ENCODE results near the gene NME3.

NME3 gene

DNA sequence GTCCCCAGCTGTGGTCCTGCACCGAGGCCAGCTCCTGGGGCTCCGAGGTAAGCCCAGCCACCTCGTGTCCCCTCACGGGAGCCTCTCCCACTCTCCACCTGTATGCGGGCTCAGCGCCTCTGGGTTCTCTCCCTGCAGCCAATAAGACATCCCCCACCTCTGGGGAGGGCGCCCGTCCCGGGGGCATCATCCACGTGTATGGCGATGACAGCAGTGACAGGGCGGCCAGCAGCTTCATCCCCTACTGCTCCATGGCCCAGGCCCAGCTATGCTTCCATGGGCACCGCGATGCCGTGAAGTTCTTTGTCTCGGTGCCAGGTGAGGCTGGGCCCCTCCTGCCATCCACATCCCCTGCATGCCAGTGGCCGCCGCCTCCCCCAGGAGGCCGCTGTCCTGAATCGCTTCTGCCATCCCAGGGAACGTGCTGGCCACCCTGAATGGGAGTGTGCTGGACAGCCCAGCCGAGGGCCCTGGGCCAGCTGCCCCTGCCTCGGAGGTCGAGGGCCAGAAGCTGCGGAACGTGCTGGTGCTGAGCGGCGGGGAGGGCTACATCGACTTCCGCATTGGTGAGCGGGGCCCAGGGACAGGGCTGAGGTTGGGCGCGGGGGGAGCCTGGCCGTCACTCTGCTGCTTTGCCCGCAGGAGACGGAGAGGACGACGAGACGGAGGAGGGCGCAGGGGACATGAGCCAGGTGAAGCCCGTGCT lies 3.1 kb downstream of the NME3 start:
- no peak for DNase-seq

DNA sequence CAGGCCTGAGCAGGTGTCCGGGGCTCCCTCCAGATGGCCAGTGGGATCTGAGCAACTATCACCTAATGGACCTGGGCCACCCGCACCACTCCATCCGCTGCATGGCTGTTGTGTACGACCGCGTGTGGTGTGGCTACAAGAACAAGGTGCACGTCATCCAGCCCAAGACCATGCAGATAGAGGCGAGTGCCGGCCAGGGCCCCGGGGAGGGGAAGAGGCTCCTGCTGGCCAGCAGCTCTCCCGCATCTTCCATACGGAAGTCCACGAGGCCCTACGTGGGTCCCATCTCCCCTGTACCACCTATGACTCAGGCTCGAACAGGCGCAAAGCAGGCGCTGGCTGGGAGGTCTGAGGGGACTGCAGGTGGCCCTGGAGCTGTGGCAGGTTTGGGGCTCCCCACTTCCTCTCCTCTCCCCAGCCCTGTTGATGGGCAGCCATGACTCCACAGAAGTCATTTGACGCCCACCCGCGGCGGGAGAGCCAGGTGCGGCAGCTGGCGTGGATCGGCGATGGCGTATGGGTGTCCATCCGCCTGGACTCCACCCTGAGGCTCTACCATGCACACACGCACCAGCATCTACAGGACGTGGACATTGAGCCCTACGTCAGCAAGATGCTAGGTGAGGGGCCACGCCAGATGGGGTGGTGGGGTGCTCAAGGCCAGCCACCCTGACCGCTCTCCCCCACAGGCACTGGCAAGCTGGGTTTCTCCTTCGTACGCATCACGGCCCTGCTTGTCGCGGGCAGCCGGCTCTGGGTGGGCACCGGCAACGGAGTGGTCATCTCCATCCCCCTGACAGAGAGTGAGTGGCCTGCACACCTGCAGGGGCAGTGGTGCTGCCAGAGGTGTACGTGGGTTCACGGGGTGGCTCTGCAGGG lies 4.0 kb downstream of the NME3 start:
- DNase-seq = no peak

DNA sequence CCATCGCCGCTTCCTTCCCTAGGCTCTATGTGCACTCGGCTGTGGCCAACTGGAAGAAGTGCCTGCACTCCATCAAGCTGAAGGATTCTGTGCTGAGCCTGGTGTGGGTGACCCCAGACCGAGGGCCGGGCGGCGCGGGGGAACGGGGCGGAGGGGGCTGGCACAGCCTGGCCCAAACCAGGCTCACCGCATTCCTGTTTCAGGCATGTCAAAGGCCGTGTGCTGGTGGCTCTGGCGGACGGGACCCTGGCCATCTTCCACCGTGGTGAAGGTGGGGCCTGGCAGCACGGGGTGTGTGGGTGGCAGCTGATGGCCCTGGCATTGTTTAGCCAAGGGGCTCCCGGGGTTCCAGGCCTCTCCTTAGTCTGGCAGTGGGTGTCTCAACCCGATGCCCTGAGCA lies 4.6 kb downstream of the NME3 start:
- DNase-seq = no peak

DNA sequence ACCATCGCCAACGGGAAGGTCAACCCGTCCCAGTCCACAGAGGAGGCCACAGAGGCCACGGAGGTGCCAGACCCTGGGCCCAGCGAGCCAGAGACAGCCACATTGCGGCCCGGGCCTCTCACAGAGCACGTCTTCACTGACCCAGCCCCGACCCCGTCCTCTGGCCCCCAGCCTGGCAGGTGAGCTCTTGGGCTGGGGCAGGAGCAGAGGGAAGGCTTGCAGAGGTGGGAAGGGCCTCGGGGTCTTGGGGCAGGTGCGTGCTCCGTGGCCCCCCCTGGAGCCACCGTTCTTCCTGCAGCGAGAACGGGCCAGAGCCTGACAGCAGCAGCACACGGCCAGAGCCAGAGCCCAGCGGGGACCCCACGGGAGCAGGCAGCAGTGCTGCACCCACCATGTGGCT lies 5.1 kb downstream of the NME3 start:
- DNase-seq = no peak

DNA sequence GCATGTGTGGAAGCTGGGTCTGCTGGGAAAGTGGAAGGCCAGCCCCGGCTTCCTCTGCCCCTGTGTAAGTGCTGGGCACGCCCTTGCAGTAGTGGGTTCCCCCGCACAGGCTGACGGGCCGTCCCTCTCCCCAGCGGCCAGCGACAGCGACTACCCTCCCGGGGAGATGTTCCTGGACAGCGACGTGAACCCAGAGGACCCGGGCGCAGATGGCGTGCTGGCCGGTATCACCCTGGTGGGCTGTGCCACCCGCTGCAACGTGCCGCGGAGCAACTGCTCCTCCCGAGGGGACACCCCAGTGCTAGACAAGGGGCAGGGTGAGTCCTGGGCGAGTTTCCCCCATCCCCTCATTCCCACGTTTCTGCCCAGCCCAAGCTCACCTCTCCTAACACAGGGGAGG lies 5.5 kb downstream of the NME3 start:
- no peak for DNase-seq

DNA sequence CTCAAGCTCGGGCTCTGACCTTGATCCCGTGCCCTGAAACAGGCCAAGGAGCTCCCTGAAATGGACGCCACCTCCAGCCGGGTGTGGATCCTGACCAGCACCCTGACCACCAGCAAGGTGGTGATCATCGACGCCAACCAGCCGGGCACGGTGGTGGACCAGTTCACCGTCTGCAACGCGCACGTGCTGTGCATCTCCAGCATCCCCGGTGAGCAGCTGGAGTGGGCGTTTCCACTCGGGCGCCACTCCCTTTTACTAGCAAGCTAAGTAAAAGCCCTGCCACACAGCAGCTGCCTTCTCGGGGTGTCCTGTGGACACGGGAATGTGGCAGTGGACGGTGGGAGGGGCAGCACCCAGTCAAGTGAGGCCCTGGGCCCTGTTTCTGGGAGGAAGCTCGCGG lies 6.4 kb downstream of the NME3 start:
- no peak for DNase-seq

DNA sequence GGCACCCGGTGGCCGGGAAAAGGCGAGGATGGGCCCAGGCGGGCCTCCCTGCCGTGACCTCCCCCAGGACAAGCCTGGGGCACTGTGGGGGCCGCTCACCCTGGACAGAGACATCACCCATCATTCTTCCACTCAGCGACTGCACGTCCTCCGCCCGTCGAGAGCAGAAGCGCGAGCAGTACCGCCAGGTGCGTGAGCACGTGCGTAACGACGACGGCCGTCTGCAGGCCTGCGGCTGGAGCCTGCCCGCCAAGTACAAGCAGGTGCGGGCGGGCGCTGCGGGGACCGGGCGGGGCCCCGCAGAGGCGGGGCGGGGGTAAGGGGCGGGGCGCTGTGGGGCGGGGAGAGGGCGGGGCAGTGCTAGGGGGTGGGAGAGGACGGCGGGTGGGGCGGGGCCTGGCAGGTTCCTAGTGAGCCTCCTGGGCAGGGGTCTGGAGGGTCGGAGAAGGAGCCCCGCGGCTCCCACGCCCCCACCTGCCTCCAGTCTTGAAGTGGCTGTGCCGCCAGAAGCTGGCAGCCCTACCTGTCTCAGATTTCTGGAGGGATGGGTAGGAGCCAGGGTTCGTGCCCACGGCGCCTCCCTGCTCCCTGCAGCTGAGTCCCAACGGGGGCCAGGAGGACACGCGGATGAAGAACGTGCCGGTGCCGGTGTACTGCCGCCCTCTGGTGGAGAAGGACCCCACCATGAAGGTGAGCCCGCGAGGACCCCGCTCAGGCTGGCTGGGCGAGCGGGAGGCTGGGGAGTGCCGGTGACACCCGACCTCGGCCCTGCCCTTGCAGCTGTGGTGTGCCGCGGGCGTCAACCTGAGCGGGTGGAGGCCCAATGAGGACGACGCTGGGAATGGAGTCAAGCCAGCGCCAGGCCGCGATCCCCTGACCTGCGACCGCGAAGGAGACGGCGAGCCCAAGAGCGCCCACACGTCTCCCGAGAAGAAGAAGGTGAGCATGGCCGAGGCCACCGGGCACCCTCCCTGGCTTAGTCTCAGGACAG lies 7.5 kb downstream of the NME3 start:
- DNase-seq = no peak

DNA sequence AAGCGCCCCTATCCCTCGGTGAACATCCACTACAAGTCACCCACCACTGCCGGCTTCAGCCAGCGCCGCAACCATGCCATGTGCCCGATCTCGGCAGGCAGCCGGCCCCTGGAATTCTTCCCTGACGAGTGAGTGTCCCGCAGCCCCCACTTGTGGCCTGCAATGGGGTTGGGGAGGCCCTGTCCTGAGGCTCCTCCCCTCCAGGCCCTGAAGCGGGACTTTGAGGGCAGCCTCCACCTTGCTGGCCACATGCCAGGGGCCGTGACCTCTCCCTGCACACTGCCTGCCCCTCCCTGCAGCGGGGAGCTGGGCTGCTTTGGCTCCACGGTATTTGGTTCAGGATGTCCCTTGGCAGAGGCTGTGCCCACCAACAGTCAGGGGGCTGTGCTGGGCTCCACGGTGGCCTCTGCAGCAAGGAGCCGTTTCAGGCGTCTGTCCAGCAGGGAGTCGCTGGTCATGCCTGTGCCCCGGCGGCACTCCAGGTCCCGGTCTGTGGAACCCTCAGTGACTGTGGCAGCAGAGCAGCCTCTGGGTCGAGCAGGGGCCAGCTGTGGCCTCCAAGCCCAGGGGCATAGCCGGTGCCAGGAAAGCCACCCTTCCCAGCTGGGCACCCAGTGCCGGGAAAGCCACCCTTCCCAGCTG lies 8.3 kb downstream of the NME3 start:
- DNase-seq = no peak

DNA sequence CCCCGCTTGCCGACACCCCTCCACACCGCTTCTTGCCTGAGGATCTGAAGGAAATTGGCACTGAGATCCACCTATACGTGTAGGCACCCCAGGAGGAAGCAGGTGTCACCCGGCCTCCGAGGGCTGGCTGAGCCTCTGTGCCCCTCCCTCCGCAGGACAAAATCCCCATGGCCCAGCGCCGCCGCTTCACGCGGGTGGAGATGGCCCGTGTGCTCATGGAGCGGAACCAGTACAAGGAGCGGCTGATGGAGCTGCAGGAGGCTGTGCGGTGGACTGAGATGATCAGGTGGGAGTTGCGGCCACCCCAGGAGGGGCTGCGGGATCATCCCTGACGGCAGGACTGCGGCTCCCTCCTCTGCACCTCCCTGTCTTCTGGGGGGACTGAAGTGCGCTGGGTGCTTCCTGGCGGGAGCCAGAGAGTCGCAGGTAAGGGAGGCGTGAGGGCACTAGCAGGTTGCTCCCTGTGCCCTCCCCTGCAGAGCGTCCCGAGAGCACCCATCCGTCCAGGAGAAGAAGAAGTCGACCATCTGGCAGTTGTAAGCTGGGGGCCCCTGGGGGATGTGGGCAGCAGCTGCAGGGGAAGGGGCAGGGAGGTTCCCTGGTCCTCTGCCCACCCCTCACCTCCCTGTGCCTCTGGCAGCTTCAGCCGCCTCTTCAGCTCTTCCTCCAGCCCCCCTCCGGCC lies 9.0 kb downstream of the NME3 start:
- no peak for DNase-seq

DNA sequence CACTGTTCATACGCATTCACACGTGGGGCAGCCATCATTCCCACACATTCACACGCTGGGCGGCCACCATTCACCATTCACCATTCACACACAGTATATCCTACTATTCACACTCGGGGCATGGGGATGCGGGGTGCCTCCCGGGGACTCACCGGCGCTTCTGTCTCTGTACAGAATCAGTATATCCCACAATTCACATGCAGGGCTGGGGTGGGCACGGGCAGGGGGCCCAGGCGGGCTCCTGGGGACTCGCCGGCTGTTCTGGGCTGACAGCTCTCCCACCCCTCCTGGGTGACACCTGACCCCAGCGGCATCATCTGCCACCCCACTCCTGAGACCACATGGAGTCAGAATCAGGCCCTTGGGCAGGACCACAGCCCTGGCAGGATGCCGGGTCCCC lies 9.6 kb downstream of the NME3 start:
- no peak for DNase-seq

DNA sequence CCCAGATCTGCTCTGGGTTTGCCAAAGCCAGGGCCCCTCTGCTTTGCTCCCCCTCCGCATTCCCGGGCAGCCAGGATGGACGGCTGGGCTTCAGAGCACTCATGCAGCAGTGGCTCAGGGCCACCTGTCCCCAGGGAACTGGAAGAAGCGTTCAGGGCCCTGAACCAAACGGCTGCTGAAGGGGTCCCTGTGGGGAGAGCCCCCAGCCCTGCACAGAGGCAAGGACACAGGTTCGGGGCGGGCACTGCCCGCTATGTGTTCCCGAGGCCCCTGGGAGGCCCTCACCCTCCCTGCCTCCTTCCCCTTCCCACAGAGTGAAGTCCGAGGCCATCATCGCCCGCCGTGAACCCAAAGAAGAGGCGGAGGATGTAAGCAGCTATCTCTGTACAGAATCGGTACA lies 10.4 kb downstream of the NME3 start:
- DNase-seq = no peak

DNA sequence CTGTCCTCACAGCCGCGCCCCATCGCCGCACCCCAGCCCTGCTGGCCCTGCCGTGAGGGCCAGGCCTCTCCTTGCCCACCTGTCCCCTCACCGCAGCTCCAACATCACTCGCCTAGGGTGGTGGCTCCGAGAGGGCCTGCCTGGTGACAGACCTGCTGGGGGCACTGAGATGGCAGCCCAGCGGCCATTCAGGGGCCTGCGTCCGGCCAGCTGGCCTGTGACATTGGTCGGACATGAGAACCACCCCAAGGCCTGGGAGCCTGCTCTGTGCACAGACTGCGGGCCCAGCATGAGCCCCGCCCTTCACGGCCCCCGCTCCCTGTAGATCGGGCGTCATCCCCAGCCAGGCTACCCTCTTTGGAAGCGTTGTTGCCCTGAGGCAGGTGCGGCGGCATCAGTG lies 11.8 kb downstream of the NME3 start:
- DNase-seq = no peak

DNA sequence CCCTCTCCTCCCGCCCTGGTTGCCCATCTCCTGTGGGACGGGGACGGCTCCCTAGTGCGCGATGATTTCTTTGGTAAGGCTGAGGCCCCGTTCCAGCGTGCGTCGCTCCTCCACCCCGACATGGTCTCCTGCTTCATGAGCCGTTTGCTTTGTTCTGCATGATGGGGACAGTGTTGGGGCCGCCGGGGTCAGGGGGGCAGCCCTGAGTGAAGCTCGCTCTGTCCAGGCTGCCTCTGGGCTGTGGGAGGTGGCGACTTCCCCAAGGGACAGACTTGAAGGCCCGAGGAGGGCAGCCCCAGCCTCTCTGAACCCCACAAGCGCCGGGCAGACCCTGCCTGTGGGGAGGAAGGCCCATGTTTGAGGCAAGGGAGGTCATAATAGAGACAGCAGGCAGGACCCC lies 12.4 kb downstream of the NME3 start:
- no peak for DNase-seq

DNA sequence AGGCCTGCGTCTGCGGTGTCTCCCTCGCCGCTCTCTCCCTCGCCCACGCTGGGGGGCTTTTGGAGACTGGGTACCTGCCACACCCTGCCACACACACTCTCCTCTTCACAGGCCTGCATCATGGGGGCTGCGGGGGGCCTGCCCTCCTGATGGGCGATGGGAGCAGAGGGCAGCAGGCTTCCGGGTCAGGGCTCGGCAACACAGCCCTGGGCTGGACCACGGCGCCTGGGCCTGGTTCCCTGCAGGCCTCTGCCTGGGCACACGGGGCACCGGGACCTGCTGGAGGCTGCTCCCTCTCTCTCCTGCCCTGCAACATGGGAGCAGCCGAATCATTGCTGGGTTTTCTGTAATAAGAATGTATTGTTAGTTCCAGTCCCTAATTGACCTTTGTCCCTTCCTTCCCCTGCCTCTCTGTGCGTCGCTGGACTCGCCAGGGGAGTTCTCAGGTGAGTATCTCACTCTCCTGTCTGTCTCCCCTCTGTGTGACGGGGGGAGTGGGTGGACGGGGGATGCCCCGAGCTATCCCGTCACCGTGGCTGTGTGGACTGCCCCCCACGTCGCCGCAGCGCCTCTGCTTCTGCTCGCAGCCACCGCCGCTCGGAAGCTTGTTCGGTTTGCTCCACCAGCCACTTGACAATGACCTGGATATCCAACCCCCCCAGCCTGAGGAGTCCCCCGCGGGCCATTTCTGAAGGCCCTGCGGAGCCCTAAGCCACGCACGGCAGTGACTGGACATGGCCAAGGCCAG lies 13.5 kb downstream of the NME3 start:
- DNase-seq = no peak

DNA sequence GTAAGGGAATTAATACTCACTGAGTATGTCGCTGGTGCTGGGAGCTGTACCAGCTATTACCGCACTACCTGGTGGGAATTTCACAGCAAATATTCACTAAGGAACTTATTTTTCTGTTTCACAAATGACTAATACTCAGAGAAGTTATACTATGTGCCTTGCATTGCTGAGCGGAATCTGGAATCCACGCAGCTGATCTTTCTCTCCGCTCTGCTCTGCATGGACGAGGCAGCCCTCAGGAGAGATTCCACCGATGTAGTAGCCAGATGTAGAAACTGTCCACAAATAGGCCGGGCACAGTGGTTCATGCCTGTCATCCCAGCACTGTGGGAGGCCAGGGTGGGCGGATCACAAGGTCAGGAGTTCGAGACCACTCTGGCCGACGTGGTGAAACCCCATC lies 17.1 kb downstream of the NME3 start:
- no peak for DNase-seq

DNA sequence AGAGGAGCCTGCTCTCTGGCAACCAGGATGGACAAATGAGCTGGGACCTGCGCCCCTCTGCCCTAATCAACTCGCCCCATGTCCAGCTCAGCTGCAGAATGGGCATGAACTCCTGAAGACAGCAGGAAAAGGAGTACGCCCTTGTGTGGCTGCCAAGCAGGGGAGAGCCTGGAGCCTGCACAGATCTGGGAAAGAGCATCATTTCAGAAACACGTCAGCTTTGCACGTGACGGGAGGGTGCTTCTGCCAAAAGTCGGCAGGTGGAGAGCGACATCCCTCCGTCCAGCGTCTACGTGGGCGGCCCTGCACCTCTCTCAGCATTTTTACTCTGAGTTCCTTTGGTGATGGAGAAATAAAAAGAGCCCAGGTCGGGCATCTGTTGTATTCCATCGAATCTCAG lies 18.5 kb downstream of the NME3 start:
- DNase-seq = no peak

DNA sequence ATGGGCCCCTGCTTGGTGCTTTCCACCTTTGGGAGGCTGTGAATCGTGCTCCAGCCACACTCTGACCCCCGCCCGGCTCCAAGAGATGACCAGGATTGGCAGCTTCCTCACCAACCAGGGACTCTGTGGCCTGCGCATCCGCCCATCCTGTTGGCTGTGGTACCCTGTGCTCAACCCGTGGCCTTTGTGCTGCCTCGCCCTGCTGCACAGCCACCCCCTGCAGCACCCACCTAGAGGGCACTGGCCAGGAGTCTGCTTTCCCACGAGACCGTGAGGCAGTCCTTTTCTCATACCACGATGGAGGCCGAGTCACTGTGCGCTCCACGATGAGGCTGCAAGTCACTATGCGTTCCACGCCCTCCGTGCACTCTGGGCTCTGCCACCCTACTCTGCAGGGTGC lies 19.4 kb downstream of the NME3 start:
- no peak for DNase-seq

DNA sequence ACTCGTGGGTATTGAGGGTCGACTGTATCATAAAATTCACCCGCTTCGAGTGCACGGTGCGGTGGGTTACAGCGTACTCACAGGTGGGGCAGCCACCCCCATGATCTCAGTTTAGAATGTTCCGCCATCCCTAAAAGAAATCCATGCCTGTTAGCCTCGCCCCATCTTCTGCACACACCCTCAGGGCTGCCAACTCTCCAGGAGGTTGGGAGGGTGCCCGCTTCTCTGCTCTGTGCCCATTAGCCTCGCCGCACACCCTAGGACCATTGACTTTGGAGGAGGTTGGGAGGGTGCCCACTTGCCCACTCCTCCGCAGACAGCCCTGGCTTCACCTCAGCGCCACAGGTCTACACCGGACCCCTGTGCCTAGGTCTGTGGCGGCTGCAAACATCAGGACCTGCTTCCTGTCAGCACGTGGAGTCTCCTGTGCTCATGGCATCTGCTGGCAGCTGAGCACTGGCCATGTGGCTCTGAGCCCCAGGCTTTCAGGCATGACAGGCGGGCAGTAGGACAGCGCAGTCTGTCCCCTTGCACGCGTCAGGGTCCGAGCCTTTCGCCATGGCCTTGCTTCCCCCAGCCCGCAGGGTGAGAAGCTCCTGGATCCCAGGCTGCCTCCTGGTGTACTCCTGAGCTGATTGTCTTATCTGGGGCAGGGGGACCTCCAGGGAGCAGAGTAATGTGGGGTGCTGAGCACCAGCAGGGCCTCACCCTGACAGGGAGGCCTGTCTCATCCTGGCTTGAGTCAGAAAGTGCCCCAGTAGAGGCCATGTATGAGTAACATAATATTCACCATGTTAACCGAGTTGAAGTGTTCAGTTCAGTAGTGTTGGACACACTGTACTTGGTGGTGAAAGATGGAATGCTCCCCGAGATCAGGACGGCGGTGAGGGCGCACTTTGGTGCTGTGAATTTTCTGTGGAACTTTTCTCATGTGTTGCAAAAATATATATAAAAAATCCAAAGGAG lies 21.9 kb downstream of the NME3 start:
- no peak for DNase-seq

DNA sequence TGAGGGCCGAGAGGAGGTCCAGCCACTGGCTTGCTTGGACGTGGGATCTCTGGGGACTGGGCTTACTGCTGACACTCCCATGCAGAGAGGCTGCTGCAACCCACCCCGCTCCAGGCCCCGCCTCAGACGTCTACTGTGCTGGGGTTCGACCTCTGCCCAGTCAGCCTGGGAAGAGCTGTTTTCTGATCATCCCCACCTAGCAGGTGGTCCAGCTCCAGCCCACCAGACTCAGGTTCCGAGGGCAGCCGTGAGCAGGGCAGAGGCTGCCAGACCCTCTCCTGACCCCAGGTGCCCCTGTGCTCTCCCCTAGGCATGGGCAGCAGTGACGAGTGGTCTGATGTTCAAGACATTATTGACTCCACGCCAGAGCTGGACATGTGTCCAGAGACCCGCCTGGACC lies 23.4 kb downstream of the NME3 start:
- no peak for DNase-seq

DNA sequence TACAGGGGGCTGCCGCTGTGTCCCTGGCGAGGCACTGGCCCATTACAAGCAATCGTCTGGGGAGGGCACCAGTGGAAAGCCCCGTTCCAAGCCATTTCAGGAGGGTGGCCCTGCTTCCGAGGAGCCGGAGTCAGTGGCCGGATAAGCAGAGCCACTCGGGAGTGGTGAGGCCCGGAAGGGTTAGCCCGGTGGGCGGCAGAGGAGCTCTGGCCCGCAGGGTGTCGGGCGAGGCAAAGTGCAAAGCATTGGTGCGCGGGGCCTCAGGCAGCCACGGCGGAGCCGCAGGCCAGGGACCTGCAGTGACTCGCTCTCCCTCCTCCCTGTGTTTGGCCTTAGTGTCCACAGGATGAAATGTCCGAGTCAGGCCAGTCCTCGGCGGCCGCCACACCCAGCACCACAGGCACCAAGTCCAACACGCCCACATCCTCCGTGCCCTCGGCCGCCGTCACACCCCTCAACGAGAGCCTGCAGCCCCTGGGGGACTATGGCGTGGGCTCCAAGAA lies 24.6 kb downstream of the NME3 start:
- DNase-seq = no peak
